Tibial artery (tissue), 4 donors: Measurements from ENCODE around the gene CASK.

Experiments
- DNase-seq, 2 donors: peaks; one replicate each; pipeline ENCODE4 v3.0.0-alpha.2; 2019
- H3K27ac ChIP-seq, 2 donors: fragments of 200-600 bp; sonication (generic) in 1 of 2; 1 replicate in 1 of 2; 2 replicates in 1 of 2; pipeline ENCODE4 v1.5.1; 2018 to 2019; ENCODE audit warnings: mild to moderate bottlenecking in 1 of 2
- H3K27me3 ChIP-seq, 2 donors: fragments of 200-600 bp; sonication (generic) in 1 of 2; one replicate each; pipeline versions ENCODE4 v1.5.1 to v1.6.0; 2016 to 2019
- H3K36me3 ChIP-seq, 3 donors: fragments of 200-600 bp; sonication (generic) in 2 of 3; one replicate each; pipeline ENCODE4 v1.5.1; 2016 to 2019; ENCODE audit warnings: mild to moderate bottlenecking in 2 of 3
- H3K4me1 ChIP-seq, 4 donors: fragments of 200-600 bp; sonication (generic) in 2 of 4; 1 replicate in 3 of 4; 2 replicates in 1 of 4; pipeline ENCODE4 v1.5.1; 2016 to 2019
- H3K4me3 ChIP-seq, 2 donors: fragments of 200-600 bp; sonication (generic) in 1 of 2; 1 replicate in 1 of 2; 2 replicates in 1 of 2; pipeline ENCODE4 v1.5.1; 2018 to 2019; ENCODE audit warnings: mild to moderate bottlenecking in 2 of 2
- H3K9me3 ChIP-seq, 3 donors: fragments of 200-600 bp; sonication (generic) in 1 of 3; one replicate each; pipeline ENCODE4 v1.5.1; 2016 to 2019
- CTCF ChIP-seq, 2 experiments: fragments of 200-600 bp in 1 of 2; fragments of 450-650 bp in 1 of 2; IDR thresholded peaks; one replicate each; pipeline ENCODE4 v1.5.1; 2017 to 2019; ENCODE audit warnings: antibody characterized with exemption in 2 of 2, mild to moderate bottlenecking in 1 of 2, moderate library complexity in 1 of 2
- intact Hi-C: fragments of 100-400 bp; cut with DNase I; formaldehyde crosslinking; loops from one replicate; pipeline ENCODE4 v1.15.0; 2023; ENCODE audit warnings: low total_unique reads

Gene CASK

GRCh38 chrX:41958861-41959260, 35.5 kb upstream of the CASK start:
- no peaks in the 10 kb centered on the region for H3K9me3 ChIP-seq
- TF ChIP-seq CTCF (IDR thresholded peaks at IDR 0.05) = no peak
- no peaks in the 10 kb centered on the region for H3K4me1 ChIP-seq
- DNase-seq = no peak
- no peak overlapping the region for H3K27ac ChIP-seq
- intact Hi-C loops = no loop called here
- no peak overlapping the region for H3K4me3 ChIP-seq
- H3K36me3 ChIP-seq = no peaks in the 10 kb centered on the region
- no peaks in the 10 kb centered on the region for H3K27me3 ChIP-seq

- no peaks in the 10 kb centered on the region for H3K9me3 ChIP-seq
- no peak for DNase-seq
- H3K27ac ChIP-seq = no peak overlapping the region
- intact Hi-C loops = no loop called here
- no peak for TF ChIP-seq CTCF (IDR thresholded peaks at IDR 0.05)
- no peak overlapping the region for H3K4me3 ChIP-seq
- no peaks in the 10 kb centered on the region for H3K4me1 ChIP-seq
- H3K36me3 ChIP-seq = no peaks in the 10 kb centered on the region
- H3K27me3 ChIP-seq = no peaks in the 10 kb centered on the region
Measured at GRCh38 chrX:41956027-41956426, 32.7 kb upstream of the CASK start.

GRCh38 chrX:41952102-41952501, 28.7 kb upstream of the CASK start:
- Histone ChIP-seq H3K4me1 (no peaks in the 10 kb centered on the region), H3K27me3 (no peaks in the 10 kb centered on the region), H3K27ac (no peak overlapping the region), H3K4me3 (no peak overlapping the region), H3K36me3 (no peaks in the 10 kb centered on the region), H3K9me3 (no peaks in the 10 kb centered on the region)
- intact Hi-C loops = no loop called here
- no peak for DNase-seq
- TF ChIP-seq CTCF (IDR thresholded peaks at IDR 0.05) = no peak

GRCh38 chrX:41946989-41947612, 23.7 kb upstream of the CASK start:
- H3K36me3 ChIP-seq = no peaks in the 10 kb centered on the region
- no peaks in the 10 kb centered on the region for H3K4me1 ChIP-seq
- DNase-seq = no peak
- no peaks in the 10 kb centered on the region for H3K9me3 ChIP-seq
- no peak for TF ChIP-seq CTCF (IDR thresholded peaks at IDR 0.05)
- H3K27ac ChIP-seq = no peak overlapping the region
- H3K27me3 ChIP-seq = no peaks in the 10 kb centered on the region
- H3K4me3 ChIP-seq = no peak overlapping the region
- intact Hi-C loops = no loop called here

GRCh38 chrX:41946235-41946634, 22.9 kb upstream of the CASK start:
- no peak overlapping the region for H3K4me3 ChIP-seq
- H3K27me3 ChIP-seq = no peaks in the 10 kb centered on the region
- no peak for TF ChIP-seq CTCF (IDR thresholded peaks at IDR 0.05)
- H3K4me1 ChIP-seq = no peaks in the 10 kb centered on the region
- DNase-seq = no peak
- H3K36me3 ChIP-seq = no peaks in the 10 kb centered on the region
- intact Hi-C loops = no loop called here
- H3K9me3 ChIP-seq = no peaks in the 10 kb centered on the region
- H3K27ac ChIP-seq = no peak overlapping the region

GRCh38 chrX:41935832-41936231, 12.5 kb upstream of the CASK start:
- H3K27me3 ChIP-seq = no peaks in the 10 kb centered on the region
- no peaks in the 10 kb centered on the region for H3K9me3 ChIP-seq
- no peaks in the 10 kb centered on the region for H3K36me3 ChIP-seq
- no peaks in the 10 kb centered on the region for H3K4me1 ChIP-seq
- intact Hi-C loops = no loop called here
- no peak for TF ChIP-seq CTCF (IDR thresholded peaks at IDR 0.05)
- DNase-seq = no peak
- H3K4me3 ChIP-seq = no peak overlapping the region
- H3K27ac ChIP-seq = no peak overlapping the region
